Activated T-cell treated with anti-CD3 and anti-CD28 coated beads for 48 hours (primary cell): ENCODE data around the gene TAX1BP3.

Experiments used
- DNase-seq: peaks from one replicate; pipeline ENCODE4 v3.0.0-alpha.2; 2020; ENCODE audit warnings: low read depth

Gene TAX1BP3

DNA sequence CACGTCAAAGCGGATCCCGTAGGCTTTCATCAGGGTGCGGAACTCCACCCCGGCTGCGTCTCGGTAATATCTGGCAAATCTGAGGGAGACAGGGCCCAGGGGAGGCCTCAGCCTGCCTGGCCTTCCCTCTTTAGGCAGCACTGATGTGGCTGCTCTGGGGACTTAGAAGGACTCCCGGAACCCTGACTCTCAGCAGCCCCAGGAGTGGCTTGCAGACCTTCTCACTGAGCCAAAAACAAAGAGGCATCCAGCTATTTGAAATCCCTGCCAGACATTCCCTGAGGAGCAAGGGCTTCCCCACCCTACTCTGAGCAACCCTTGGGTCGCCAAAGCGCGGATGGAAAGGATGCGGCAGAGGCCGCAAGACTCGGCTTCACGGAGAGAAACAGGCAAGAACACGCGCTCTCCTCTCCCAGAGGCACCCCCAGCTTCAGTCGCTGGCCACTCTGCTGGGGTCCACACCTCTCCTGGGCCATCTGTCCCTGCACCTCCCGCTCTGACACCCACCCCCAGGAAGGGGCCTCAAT is 19.7 kb upstream of the TAX1BP3 start:
- DNase-seq: no peak

DNA sequence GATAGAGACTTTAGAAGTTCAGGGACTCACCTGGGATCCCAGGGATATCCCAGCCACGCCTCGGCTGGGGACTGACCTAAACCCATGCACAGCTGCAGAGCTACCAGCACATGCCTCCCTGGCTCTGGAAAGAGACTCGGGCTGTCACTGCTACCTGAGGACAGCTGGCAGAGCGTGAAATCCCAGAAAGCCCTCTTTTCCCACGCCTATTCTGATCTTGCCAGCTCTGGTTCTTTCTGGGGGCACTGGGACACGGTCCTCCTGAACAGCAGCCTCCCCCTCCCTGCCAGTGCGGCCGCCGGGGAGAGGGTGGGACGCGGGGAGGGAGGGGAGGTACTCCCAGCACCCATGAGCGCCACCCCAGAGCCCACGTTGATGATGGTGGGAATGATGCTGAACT is 16.8 kb upstream of the TAX1BP3 start:
- DNase-seq: no peak

DNA sequence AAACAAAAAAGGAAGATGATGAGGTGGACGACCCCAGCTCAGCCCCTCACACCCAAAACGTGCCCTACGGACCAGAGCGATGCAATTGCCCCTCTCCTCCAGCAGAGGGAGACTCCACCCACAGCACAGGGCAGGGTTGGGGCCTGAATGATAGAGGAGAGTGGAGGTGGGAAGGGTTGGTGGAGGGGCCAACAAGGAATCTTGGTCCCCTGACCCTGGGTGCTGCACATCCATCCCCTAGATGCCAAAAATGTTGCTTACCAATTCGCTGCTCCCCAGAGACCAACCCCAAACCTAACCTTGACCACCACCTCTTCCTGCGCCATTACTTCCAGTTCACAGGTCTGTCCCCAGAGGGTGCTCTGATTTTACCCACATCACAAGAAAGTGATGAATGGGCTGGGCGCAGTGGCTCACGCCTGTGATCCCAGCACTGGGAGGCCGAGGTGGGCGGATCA is 14.7 kb upstream of the TAX1BP3 start:
- peak; percentile 40 for DNase-seq

DNA sequence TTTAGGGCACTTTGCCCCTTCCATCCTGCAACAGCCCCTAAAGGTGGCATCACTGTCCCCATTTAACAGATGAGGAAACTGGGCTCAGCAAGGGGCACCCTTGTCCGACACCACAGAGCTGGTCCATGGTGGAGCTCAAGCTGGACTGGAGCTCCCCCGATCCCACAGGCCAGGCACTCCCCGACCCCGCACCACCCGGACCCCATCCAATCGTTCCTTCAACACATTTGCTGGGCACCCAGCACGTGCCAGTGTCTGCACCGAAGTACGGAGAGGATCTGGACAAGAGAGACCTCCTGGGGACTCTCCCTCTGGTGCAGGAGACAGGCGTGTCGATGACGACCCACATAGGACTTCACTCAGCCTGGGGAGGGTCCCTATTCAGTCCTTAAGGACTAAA is 13.7 kb upstream of the TAX1BP3 start:
- DNase-seq: no peak

DNA sequence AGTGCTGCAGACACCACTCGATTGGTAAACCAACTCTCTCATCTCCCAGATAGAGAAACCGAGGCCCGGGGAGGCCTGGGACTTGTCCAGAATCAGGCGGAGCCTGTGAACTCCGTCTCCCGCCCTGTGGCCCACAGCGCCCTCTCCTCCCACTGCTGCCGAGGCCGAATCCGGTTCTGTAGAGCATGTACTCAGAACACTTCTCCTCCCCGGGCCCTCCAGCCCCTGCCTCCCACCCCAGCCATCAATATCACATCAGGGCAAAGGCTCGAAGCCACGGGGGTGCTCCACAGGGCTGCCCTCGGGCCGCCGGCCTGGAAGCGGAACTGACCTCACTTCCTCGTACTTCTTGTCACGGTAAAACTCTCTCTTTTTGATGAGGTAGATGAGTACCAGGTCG is 13.2 kb upstream of the TAX1BP3 start:
- DNase-seq: no peak

DNA sequence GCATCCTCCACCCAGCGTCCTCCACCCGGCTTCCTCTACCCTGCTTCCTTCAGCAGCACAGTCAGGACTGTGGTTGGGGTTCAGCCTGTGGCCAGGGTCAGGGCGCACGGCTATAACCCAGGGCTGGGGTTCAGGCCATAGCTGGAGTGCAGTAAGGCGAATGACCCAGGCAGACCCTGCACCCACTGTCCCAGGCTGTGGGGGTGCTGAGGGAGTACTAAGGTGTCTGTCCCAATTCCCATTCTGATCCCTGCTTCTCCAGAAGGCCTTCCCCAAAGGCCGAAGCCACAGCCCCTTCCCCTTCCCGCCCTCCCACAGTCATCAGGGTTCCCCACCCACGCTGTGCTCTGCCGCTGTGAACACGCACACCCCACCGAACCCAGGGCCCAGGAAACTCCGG is 12.7 kb upstream of the TAX1BP3 start:
- no peak for DNase-seq

DNA sequence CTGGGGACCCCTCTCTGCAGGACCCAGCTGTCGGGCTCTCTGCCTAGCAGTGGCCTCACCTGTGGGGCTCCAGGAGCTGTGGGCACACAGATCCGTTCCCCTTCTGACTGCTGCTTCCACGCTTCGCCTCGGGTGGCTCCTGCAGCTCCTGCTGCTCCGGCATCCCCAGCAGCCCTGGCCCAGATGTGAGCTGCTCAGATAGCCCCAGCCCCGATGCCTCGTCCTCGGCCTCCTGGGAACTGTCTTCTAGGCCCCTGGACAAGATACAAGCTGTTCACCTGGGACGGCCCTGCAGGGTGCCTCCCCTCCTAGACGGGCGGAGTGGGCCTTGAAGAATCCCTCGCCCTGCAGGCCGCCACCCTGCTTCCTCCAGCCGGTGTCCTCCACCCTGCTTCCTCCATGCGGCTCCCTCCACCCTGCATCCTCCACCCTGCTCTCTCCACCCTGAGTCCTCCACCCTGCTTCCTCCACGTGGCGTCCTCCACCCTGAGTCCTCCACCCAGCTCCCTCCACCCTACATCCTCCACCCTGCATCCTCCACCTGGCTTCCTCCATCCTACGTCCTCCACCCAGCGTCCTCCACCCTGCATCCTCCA is 11.3 kb upstream of the TAX1BP3 start:
- DNase-seq: no peak

DNA sequence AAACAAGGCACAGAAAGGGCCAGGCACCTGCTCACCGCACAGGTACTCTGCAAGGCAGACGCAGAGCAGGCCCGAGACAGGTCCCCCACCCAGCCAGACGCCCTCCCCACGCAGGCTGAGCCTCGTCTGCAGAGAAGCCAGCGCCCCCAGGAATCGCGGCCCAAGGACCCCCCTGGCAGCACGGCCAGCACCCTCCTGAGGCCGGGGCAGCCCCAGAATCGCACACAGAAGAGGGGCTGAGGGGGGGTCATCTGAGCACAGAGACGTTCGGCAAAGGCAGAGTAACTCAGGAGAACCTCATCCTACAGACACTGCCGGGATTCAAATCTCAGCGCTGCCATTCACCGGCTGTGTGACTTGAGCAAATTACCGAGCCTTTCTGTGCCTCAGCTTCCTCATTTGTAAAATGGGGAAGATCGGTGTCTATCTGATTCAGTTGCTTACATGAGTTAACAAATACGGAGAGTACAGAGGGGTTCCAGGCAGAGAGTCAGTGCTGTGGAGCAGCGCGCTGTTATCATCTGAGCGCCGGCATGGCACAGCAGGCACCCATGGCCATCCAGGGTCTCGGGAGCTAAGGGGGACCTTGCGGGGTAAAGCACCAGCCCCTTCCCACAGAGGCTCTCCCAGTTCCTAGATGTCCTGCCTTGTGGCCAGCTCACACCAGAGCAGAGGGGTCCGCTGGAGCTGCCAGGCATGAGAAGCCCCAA is 10.6 kb upstream of the TAX1BP3 start:
- no peak for DNase-seq

DNA sequence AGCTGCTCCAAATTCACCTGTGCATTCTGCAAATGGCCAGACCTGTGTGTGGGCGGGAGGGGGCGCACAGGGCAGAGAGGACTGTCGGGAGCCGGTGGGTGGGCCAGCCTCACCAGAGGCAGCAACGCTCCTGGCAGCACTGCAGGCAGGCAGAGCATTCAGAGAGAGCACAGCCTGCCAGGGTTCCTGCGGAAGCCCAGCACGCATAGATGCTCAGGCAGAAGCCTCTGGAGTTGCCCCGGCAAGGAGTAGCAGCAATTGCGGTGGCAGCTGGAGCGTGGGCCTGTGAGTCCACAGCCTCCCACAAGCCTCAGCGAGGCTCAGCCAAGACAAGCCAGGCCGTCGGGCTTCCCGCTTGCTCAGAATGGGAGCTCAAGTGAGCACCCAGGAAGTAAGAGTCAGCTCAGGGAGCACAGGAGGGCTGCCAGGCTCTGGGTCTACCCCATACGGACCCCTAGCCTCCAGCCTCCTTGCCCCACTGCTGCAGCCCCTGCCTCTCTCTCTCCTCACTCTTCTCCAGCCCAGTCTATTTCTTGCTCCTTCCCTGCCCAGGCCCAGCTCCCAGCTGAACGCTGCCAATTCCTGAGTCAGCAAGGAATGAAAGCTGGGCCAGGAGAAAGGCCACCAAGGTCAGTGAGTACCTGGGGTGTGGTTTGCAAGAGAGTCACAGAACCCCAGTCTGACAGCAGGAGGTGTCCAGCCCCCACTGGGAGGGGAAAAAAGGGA is 9.9 kb upstream of the TAX1BP3 start:
- DNase-seq: no peak

DNA sequence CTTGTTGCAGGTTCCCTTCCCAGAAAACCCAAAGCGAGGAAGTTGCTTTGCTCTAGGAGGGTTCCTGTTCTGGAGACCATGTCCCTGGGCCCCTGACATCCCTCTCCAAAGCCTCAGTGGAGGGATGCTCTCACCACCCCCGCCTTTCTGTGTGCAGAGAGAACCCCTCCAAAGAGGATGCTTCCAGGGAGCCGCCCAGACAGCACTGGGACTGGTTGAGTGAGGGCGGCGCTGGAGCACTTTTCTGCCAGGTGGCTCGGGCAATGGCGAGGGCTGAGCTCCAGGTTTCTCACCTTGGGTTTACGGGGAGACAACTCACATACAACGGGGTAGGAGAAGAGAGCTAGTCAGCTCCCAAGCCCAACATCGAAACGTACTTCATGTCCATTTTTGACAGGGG is 7.5 kb upstream of the TAX1BP3 start:
- no peak for DNase-seq

DNA sequence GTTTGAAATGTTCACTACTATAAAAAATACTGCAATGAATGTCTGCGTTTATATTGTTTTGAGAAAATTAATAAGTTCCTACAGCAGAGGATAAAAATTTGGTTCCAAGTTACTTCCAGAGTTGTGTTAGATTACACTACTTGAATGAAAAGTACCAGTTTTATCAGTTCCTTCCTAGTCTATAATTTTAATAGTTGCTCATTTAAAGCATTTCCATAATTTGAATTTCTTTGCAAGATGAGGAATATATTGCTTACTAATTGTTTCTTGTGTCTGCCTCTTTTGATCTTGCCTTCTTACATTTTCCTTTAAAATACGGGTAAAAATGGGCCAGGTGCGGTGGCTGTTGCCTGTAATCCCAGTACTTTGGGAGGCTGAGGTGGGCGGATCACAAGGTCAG is 4.2 kb upstream of the TAX1BP3 start:
- DNase-seq: no peak

DNA sequence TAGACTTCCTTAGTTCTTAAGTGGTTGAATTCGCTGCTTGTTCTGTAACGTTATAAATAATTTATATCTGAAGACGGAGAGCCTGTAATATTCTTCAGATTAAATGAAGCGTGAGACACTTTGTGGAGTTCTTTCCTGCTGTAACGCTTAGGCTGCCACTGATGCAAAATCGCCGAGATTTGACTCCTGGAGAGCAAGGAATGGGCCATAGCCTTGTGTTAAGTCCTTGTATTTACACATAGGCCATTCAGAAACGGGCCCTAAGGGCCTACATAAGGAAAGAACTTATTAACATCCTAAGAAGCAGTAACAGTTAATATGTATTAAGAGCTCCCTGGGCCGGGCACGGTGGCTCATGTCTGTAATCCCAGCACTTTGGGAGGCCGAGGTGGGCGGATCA is 1.2 kb upstream of the TAX1BP3 start:
- DNase-seq: no peak

DNA sequence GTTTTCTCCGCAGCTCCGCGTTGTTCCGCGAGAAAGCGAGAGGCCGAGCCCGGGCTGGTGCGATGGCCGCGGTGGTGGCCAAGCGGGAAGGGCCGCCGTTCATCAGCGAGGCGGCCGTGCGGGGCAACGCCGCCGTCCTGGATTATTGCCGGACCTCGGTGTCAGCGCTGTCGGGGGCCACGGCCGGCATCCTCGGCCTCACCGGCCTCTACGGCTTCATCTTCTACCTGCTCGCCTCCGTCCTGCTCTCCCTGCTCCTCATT is 638 bp upstream of the TAX1BP3 start:
- DNase-seq: no peak

DNA sequence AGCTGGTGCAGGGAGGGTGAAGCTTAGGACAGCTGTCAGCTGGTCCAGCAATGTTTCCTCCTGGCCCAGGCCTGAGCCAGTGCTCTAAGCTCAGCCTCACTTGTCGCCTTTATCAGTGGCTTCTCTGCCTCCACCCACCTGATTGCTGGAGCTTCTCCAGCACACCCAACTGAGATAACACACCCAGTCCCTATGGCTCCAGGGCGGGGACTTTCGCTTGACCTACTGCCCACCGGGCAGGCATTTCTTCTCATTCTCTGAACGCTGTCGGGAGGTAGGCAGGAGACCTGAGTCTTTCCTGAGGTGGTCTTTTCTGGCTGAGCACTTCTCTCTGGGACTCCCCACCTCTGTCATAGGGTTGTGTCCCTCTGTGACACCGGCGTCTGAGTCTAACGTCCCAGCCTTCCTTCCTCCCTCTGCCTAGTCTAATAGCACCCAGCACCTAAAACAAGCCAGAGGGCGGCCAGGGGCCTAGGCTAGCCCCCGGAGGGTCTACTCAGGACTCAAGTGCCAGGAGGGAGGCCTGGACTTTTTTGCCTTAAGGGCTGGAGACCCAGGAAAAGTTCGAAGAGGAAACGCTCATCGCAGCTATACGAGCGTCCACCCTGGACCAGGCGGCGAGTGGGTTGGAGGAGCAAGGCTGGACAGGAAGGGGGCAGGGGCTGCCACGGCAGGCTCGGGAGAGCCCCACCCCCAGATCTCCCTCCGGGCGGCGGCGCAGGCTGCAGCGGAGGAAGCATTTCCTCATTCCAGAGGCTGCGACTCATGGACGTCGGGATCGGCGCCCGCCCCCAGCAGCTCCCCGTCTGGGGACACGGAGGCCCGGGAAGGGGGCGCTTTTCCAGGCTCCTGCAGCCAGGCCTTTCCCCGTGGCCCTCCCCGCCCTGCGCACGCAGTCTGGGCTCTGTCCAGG is 756 bp downstream of the TAX1BP3 start:
- DNase-seq: no peak

DNA sequence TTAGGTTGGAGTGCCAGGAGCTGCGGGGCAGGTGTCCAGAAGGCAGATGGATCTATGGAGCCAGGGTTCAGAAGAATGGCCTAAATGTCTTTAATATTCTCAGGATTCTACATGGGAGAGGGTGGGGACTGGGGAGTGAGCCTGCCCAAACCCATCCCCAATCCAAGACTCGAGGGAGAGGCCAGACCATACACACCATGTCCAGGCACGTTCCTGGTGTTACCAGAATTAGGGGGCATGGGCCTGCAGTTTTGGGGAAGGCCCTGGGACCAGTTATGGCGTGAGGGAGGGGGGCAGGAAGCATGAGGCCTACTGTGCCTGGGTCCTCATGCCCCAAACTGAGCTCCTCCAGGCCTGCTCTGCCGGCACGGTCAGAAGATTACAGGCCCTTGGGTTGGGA is 1.9 kb downstream of the TAX1BP3 start:
- no peak for DNase-seq

DNA sequence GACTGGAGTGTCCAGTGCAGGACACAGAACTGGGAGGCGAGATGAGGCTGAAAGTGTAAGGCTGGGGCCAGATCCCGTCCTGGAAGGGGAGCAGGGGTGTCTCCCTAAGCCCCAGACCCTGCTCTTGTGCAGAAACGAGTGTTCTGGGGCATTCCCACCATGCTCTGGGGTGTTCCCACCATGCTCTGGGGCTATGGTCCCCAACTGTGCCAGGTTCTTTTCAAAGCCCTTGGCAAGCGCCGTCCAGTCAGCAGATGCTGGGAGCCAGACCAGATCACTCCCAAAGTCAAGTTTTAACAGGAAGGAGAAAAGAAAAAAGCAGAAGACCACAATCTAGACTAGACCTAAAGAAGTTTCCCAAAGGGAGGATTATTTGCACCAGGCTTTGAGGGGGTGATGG is 2.5 kb downstream of the TAX1BP3 start:
- DNase-seq: no peak

DNA sequence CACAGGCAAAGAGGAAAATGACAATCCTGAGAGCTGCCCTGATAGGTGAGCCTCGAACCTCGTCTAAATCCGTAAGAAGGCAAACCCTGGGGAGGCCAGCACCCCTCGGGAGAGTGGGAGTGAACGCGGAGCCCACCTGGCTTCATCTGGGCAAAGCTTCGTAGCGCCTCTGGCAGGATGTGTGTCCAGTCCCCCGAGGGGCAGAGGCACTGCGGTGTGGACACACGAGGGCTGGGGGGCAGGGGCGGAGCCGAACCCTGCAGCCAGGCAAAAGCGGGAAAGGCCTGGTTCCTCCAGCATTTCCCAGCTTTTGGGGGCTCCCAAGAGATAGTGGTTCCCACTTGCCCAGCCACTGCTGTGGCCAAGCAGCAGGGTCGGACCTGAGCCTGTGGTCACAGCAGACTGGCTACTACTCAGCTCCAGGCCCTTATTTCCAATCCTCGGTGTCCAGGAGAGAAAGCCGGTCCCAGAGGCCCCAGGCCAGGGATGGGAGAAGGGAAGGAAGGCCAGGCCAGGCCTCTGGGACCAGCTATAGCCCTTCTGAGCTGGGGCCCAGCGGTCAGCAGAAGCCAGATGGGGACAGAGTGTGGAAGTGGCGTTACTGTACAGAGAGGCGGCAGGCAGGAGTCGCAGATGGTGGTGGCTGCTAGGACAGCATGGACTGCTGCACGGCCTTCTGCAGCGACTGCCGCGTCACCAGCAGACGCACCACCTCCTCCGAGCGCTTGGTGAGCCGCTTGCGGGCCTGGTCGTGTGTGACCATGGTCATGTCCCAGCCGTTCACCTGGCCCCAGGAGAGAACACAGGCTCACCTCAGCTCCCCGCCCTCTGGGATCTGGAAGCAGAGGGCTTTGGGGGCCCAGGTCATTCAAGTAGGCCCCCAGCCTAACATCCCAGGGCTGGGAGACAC is 5.0 kb downstream of the TAX1BP3 start:
- no peak for DNase-seq

DNA sequence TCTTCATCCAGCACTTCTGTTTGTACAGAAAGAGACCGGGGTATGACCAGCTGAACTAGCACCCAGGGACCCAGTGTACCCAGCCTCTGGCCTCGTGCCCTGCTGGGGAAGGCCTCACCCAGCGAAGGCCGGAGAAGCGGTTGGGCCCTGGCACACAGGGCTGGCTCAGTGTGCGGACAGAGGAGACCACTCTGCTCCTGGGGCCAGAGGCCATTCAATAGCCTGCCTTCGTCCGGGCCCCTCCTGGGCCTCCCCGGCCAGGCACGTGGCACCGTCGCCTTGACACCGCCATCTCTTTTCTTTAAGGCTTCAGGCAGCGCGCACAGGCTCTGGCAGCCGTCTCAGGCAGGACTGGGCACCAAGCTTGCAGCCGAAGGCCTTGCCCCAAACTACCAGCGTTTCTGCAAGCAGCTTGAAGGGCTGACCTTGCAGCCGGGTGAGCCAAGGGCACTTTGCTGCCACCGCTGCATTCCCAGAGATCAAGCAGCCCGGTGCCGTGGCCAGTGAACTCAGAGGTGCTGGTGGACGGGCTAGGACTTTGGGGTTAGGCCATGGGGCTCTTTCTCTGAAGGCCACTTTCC is 8.0 kb downstream of the TAX1BP3 start:
- no peak for DNase-seq

DNA sequence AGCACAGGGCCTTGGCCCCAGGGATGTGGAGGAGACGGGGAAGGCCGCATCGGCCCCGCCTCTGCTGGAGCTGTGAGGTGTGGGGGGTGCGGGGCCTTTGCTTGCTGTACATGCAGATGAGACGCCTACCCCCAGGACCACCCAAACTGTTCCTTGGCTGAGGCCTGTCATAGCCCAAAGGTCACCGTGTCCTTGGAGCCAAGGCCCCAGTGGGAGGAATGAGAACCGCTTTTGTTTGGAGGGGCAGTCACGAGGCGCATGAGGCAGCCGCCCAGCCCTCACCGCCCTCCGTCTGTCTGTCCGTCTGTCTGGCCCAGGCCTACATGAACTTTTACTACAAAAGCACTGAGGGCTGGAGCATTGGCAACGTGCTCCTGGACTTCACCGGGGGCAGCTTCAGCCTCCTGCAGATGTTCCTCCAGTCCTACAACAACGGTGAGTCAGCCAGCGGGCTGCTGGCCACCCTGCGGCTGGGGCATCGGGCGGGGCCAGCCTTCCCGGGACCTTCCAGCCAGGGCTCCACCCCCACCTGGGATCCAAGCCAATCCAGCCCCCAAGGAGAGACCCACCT is 8.8 kb downstream of the TAX1BP3 start:
- DNase-seq: no peak

DNA sequence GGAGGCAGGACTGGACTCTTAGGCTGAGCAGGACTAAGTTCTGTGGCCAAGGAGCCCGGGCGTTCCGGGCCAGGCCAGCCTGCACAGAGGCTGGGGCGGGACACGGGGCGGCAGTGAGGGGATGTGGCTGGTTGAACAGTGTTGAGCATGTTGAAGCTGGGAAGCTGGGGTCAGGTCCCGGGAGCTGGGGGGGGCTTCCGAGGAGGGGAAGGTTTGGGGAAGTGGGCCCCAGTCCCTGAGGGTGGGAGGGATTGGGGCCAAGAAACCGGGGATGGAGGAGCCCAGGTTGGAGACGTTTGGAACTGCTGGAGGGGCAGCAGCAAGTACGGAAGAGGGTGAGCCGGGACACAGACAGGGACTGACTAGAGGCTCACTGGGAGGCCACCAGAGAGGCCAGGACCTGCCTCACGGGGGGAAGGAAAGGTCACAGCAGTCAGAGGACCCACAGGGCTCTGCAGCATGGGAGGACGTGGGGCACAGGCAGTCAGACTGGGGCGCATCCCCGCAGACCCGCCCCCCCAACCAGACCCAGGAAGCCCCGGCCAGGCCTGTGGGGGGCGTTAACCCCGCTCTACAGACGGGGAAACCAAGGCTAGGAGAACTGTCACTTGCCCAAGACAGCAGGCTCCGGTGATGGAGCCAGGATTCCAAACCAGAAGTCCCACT is 9.5 kb downstream of the TAX1BP3 start:
- no peak for DNase-seq
